Liver (tissue), 9 donors: ENCODE results near the gene SHOC2. TPM values are rescaled to one million over a fixed set of nuclear protein-coding genes. Genes with fewer than 3 reads are reported as not detected.

ENCODE experiments used
- DNase-seq: peaks from one replicate; pipeline ENCODE4 v3.0.0-alpha.2; 2017; ENCODE audit warnings: low spot score
- H3K27ac ChIP-seq, 2 donors: one replicate each; pipeline ENCODE4 v1.7.0; 2013; ENCODE audit warnings: inconsistent platforms in 2 of 2, low read length in 2 of 2, control low read depth in 1 of 2, low read depth in 1 of 2, mild to moderate bottlenecking in 1 of 2
- H3K27me3 ChIP-seq, 4 donors: one replicate each; pipeline versions ENCODE4 v1.6.1 to v1.7.0; 2013; ENCODE audit warnings: low read length in 3 of 4, inconsistent platforms in 1 of 4, mild to moderate bottlenecking in 1 of 4, moderate library complexity in 1 of 4; ENCODE audit not compliant: control insufficient read depth in 4 of 4, insufficient read depth in 4 of 4
- H3K36me3 ChIP-seq, 4 donors: one replicate each; pipeline versions ENCODE4 v1.6.1 to v1.7.0; 2013; ENCODE audit warnings: low read length in 3 of 4, mild to moderate bottlenecking in 3 of 4, low read depth in 1 of 4, moderate library complexity in 1 of 4; ENCODE audit not compliant: control insufficient read depth in 4 of 4, insufficient read depth in 3 of 4
- H3K4me1 ChIP-seq, 4 donors: one replicate each; pipeline versions ENCODE4 v1.6.1 to v1.7.0; 2013; ENCODE audit warnings: low read length in 3 of 4, mild to moderate bottlenecking in 3 of 4, moderate library complexity in 1 of 4; ENCODE audit not compliant: control insufficient read depth in 4 of 4, insufficient read depth in 4 of 4
- H3K4me3 ChIP-seq, 3 donors: one replicate each; pipeline versions ENCODE4 v1.6.1 to v1.7.0; 2013; ENCODE audit warnings: low read length in 3 of 3, control low read depth in 1 of 3, low read depth in 1 of 3, mild to moderate bottlenecking in 1 of 3
- H3K9ac ChIP-seq, 2 donors: one replicate each; pipeline ENCODE4 v1.7.0; 2013; ENCODE audit warnings: low read length in 2 of 2, mild to moderate bottlenecking in 2 of 2, moderate library complexity in 2 of 2, control low read depth in 1 of 2, low read depth in 1 of 2
- H3K9me3 ChIP-seq, 4 donors: one replicate each; pipeline versions ENCODE4 v1.6.1 to v1.7.0; 2013; ENCODE audit warnings: low read length in 3 of 4; ENCODE audit not compliant: control insufficient read depth in 4 of 4
- EGR1 ChIP-seq, 2 donors: IDR thresholded peaks; 2 replicates each; pipeline ENCODE4 v1.6.1; 2016 to 2018; ENCODE audit warnings: antibody characterized with exemption in 2 of 2, low read depth in 2 of 2
- FOXA1 ChIP-seq: IDR thresholded peaks from 2 replicates; pipeline ENCODE4 v1.6.1; 2016; ENCODE audit warnings: antibody characterized with exemption
- FOXA2 ChIP-seq: IDR thresholded peaks from 2 replicates; pipeline ENCODE4 v1.6.1; 2016; ENCODE audit warnings: antibody characterized with exemption
- GABPA ChIP-seq, 2 donors: IDR thresholded peaks in 1 of 2; conservative IDR thresholded peaks in 1 of 2; 2 replicates each; pipeline ENCODE4 v1.6.1; 2016; ENCODE audit warnings: antibody characterized with exemption in 2 of 2, mild to moderate bottlenecking in 1 of 2, moderate library complexity in 1 of 2
- HNF4A ChIP-seq, 2 donors: conservative IDR thresholded peaks; 2 replicates each; pipeline ENCODE4 v1.6.1; 2016; ENCODE audit warnings: antibody characterized with exemption in 2 of 2, mild to moderate bottlenecking in 2 of 2
- HNF4G ChIP-seq: IDR thresholded peaks from 2 replicates; pipeline ENCODE4 v1.6.1; 2016; ENCODE audit warnings: antibody characterized with exemption
- JUND ChIP-seq, 2 donors: IDR thresholded peaks; 2 replicates each; pipeline ENCODE4 v1.6.1; 2016; ENCODE audit warnings: antibody characterized with exemption in 2 of 2
- NR2F2 ChIP-seq: IDR thresholded peaks from 2 replicates; pipeline ENCODE4 v1.6.1; 2016; ENCODE audit warnings: antibody characterized with exemption
- RAD21 ChIP-seq, 2 donors: IDR thresholded peaks; 2 replicates each; pipeline ENCODE4 v1.6.1; 2016; ENCODE audit warnings: antibody characterized with exemption in 2 of 2, mild to moderate bottlenecking in 2 of 2
- RXRA ChIP-seq, 2 donors: IDR thresholded peaks; 2 replicates each; pipeline ENCODE4 v1.6.1; 2017 to 2018; ENCODE audit warnings: antibody characterized with exemption in 2 of 2, mild to moderate bottlenecking in 1 of 2
- SP1 ChIP-seq: IDR thresholded peaks from 2 replicates; pipeline ENCODE4 v1.6.1; 2018; ENCODE audit warnings: antibody characterized with exemption, mild to moderate bottlenecking
- TAF1 ChIP-seq: conservative IDR thresholded peaks from 2 replicates; pipeline ENCODE4 v1.6.1; 2016; ENCODE audit warnings: antibody characterized with exemption, mild to moderate bottlenecking
- YY1 ChIP-seq: IDR thresholded peaks from 2 replicates; pipeline ENCODE4 v1.6.1; 2016; ENCODE audit warnings: antibody characterized with exemption, mild to moderate bottlenecking
- WGBS: extraction: QIAGEN DNeasy Blood & Tissue Kit; methylation state at CpG from one replicate; pipeline ENCODE4 v1.1.7; 2013; 5-methylcytosine and 5-hydroxymethylcytosine counted together
- polyA plus RNA-seq, 2 donors: library from polyadenylated mRNA; stranded (reverse) in 1 of 2; unstranded in 1 of 2; fragments of 200-250 nt in 1 of 2; fragments of >200 nt in 1 of 2; fragmentation: Nextera tagmentation in 1 of 2; extraction: Ambion mirVana in 1 of 2; gene quantifications; one replicate each; pipeline versions ENCODE4 v1.2.1 to v1.2.3, GENCODE V29; 2013 to 2015
- total RNA-seq, 2 donors: library from RNA; depleted of rRNA; stranded (reverse); fragments of >200 nt; gene quantifications; one replicate each; pipeline ENCODE4 v1.2.3, GENCODE V29; 2014
- TF ChIP-seq, protein P1 (sequence below): IDR thresholded peaks from 2 replicates; pipeline ENCODE4 v1.6.1; 2016; ENCODE audit warnings: antibody characterized with exemption
- TF ChIP-seq, protein P2 (sequence below): IDR thresholded peaks from 2 replicates; pipeline ENCODE4 v1.6.1; 2016; ENCODE audit warnings: antibody characterized with exemption
- TF ChIP-seq, protein P3 (sequence below): IDR thresholded peaks from 2 replicates; pipeline ENCODE4 v1.6.1; 2016; ENCODE audit warnings: antibody characterized with exemption
- TF ChIP-seq, protein P4 (sequence below): fragments of 150-350 bp; IDR thresholded peaks from 2 replicates; pipeline ENCODE4 v1.5.1; 2017; ENCODE audit warnings: improper control_type of control experiment, low read depth, low read length; ENCODE audit not compliant: missing input control
- TF ChIP-seq, protein P5 (sequence below): IDR thresholded peaks from 2 replicates; pipeline ENCODE4 v1.6.1; 2016; ENCODE audit warnings: antibody characterized with exemption, mild to moderate bottlenecking
- donor health status: healthy.
- donor health status: healthy.
- donor health status: healthy.
- donor health status: healthy.
- donor health status: healthy.

Gene SHOC2
- total and polyA plus RNA-seq, 4 donors = 7.8 to 33.7 (median 17.9) TPM

DNA sequence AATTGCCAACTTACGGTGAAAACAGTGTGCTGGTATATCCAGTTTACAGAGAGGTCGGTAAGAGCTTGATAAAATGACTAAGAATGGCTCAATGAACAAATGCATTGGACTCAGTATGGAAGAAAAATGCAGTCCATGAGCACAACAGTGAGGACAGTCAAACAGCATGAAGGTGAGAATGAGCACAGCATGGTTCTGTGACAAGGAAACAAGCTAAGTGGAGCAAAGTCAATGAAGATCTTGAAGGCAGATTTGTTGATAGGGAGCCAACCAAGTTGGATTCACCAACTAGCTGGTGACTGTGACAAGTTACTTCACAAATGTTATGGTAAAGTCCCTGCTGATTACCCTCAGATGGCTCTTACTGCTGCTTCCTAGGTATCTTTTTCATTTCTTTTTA lies 75.9 kb downstream of the SHOC2 start (continued):
- TF ChIP-seq, protein P1, sequence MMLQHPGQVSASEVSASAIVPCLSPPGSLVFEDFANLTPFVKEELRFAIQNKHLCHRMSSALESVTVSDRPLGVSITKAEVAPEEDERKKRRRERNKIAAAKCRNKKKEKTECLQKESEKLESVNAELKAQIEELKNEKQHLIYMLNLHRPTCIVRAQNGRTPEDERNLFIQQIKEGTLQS = no peak

DNA sequence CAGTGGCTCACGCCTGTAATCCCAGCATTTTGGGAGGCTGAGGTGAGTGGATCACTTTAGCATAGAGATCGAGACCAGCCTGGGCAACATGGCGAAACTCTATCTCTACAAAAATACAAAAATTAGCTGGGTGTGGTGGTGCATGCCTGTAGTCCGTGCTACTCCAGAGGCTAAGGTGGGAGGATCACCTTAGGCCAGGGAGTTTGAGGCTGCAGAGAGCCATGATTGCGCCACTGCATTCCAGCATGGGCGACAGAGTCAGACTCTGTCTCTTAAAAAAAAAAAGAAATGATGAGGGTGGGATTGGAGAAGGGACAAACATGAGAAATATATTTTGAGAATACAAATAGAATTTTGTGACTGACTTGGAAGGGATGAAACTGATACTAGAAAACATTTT lies 76.9 kb downstream of the SHOC2 start:
- Histone ChIP-seq H3K4me3 (no peak overlapping the region), H3K27ac (no peak overlapping the region), H3K4me1 (peaks cover 0 to 3% (median 1%) of the 10 kb centered on the region in 4 donors), H3K9me3 (no peaks in the 10 kb centered on the region), H3K9ac (no peak overlapping the region), H3K36me3 (no peaks in the 10 kb centered on the region), H3K27me3 (no peaks in the 10 kb centered on the region)
- DNase-seq = no peak
- no peak for TF ChIP-seq EGR1 (IDR thresholded peaks at IDR 0.05; ENCODE audit: low read depth in 2 of 2)
- TF ChIP-seq RAD21 (IDR thresholded peaks at IDR 0.05) = no peak
- TF ChIP-seq, protein P2, sequence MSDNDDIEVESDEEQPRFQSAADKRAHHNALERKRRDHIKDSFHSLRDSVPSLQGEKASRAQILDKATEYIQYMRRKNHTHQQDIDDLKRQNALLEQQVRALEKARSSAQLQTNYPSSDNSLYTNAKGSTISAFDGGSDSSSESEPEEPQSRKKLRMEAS = no peak
- TF ChIP-seq FOXA1 = no peak
- TF ChIP-seq YY1 = no peak
- no peak for TF ChIP-seq NR2F2
- TF ChIP-seq, protein P3, sequence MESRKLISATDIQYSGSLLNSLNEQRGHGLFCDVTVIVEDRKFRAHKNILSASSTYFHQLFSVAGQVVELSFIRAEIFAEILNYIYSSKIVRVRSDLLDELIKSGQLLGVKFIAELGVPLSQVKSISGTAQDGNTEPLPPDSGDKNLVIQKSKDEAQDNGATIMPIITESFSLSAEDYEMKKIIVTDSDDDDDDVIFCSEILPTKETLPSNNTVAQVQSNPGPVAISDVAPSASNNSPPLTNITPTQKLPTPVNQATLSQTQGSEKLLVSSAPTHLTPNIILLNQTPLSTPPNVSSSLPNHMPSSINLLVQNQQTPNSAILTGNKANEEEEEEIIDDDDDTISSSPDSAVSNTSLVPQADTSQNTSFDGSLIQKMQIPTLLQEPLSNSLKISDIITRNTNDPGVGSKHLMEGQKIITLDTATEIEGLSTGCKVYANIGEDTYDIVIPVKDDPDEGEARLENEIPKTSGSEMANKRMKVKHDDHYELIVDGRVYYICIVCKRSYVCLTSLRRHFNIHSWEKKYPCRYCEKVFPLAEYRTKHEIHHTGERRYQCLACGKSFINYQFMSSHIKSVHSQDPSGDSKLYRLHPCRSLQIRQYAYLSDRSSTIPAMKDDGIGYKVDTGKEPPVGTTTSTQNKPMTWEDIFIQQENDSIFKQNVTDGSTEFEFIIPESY = no peak
- no peak for TF ChIP-seq RXRA (IDR thresholded peaks at IDR 0.05)
- no peak for TF ChIP-seq GABPA (IDR thresholded peaks at IDR 0.05 in 1 of 2, conservative IDR thresholded peaks at IDR 0.05 in 1 of 2)
- TF ChIP-seq SP1 = no peak
- no peak for TF ChIP-seq JUND (IDR thresholded peaks at IDR 0.05)
- no peak for TF ChIP-seq FOXA2
- TF ChIP-seq HNF4A (conservative IDR thresholded peaks at IDR 0.05) = no peak
- over 99% methylated on average over 6 of the region's 6 CpGs for WGBS

DNA sequence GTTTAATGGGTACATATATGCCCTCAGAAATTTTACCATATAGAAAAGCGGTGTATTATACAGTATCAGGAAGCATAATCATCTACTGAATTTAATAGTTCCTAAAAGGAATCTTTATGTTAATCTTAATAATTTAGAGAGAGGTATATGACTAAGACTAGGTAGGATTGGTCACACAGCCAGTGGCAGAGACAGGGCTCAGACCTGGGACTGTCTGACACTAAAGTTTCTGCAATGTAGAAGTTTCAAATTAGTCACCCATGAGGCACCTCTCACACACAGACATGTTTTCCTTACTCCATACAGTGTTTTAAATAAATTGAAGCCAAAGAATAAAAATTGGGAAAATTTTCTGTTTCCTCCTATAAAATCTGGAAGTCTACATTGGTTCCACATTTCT lies 84.6 kb downstream of the SHOC2 start:
- no peak overlapping the region for H3K27ac ChIP-seq
- 99% methylated on average over 1 of the region's 1 CpG for WGBS
- H3K36me3 ChIP-seq = peaks cover 2 to 17% (median 10%) of the 10 kb centered on the region in 4 donors
- H3K9me3 ChIP-seq = no peaks in the 10 kb centered on the region
- H3K4me3 ChIP-seq = no peak overlapping the region
- peaks cover 0 to 3% (median 2%) of the 10 kb centered on the region in 4 donors for H3K4me1 ChIP-seq
- no peak for DNase-seq
- no peaks in the 10 kb centered on the region for H3K27me3 ChIP-seq
- no peak overlapping the region for H3K9ac ChIP-seq
- TF ChIP-seq, protein P4, sequence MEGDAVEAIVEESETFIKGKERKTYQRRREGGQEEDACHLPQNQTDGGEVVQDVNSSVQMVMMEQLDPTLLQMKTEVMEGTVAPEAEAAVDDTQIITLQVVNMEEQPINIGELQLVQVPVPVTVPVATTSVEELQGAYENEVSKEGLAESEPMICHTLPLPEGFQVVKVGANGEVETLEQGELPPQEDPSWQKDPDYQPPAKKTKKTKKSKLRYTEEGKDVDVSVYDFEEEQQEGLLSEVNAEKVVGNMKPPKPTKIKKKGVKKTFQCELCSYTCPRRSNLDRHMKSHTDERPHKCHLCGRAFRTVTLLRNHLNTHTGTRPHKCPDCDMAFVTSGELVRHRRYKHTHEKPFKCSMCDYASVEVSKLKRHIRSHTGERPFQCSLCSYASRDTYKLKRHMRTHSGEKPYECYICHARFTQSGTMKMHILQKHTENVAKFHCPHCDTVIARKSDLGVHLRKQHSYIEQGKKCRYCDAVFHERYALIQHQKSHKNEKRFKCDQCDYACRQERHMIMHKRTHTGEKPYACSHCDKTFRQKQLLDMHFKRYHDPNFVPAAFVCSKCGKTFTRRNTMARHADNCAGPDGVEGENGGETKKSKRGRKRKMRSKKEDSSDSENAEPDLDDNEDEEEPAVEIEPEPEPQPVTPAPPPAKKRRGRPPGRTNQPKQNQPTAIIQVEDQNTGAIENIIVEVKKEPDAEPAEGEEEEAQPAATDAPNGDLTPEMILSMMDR = no peak
- no peak for TF ChIP-seq NR2F2
- TF ChIP-seq, protein P5, sequence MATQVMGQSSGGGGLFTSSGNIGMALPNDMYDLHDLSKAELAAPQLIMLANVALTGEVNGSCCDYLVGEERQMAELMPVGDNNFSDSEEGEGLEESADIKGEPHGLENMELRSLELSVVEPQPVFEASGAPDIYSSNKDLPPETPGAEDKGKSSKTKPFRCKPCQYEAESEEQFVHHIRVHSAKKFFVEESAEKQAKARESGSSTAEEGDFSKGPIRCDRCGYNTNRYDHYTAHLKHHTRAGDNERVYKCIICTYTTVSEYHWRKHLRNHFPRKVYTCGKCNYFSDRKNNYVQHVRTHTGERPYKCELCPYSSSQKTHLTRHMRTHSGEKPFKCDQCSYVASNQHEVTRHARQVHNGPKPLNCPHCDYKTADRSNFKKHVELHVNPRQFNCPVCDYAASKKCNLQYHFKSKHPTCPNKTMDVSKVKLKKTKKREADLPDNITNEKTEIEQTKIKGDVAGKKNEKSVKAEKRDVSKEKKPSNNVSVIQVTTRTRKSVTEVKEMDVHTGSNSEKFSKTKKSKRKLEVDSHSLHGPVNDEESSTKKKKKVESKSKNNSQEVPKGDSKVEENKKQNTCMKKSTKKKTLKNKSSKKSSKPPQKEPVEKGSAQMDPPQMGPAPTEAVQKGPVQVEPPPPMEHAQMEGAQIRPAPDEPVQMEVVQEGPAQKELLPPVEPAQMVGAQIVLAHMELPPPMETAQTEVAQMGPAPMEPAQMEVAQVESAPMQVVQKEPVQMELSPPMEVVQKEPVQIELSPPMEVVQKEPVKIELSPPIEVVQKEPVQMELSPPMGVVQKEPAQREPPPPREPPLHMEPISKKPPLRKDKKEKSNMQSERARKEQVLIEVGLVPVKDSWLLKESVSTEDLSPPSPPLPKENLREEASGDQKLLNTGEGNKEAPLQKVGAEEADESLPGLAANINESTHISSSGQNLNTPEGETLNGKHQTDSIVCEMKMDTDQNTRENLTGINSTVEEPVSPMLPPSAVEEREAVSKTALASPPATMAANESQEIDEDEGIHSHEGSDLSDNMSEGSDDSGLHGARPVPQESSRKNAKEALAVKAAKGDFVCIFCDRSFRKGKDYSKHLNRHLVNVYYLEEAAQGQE = no peak
- no peak for TF ChIP-seq SP1
- no peak for TF ChIP-seq HNF4G
- no peak for TF ChIP-seq EGR1 (IDR thresholded peaks at IDR 0.05; ENCODE audit: low read depth in 2 of 2)
- TF ChIP-seq, protein P3 = no peak
- TF ChIP-seq, protein P1 = no peak
- no peak for TF ChIP-seq TAF1
- no peak for TF ChIP-seq JUND (IDR thresholded peaks at IDR 0.05)
- TF ChIP-seq FOXA2 = no peak
